HG03095 (cell line): Measurements from ENCODE around the gene ELOF1.
"Not testable (repeated sequence)": the region's sequence is repeated elsewhere in the genome, so short reads cannot be mapped to it uniquely, and the experiment has no call there.

Source experiments
- ATAC-seq: cut with Tn5 transposase; IDR thresholded peaks from one replicate; pipeline ENCODE4 v1.9.1; 2021; ENCODE audit warnings: moderate library complexity; ENCODE audit not compliant: unreplicated experiment

ELOF1 gene

DNA sequence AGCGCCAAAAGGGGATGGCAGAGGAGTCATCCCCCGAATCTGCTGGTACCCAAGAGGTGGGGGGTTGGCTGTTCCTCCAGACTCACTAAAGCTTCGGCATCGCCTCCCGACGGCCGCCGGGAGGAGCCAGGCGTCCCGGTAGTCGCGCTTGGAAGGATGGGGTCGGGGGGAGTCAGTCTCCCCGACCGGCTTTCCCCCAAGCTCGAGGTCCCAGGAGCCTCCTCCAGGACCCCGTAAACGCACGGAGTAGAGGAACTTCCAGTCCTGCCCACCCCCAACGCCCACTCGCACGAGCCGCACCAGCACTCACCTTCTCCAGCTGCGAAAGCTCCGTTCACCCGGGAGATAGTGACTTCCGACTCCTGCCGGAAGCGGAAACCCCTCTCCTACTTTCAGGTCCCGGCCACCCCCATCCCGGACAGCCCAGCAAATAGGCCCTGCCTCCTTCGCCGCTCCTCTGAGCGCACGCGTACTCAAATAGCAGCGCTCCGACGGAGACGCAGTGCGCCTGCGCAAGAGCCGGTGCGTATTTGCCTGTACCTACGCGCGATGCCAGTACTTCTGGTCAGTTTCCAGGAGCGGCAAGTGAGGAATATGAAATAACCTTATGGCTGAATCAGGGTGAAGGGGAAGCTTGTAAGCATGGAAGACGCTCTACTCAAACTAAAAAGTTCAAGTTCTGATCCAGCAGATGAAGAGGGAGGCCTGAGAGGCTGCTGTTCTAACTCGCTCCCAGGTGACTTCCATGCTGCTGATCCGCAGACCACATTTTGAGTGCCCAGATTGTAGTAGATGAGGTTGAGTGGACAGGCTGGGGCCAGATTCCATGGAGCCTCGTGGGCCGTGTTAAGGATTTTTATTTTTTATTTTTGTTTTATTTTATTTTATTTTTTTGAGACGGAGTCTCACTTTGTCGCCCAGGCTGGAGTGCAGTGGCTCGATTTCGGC lies at the start of gene ELOF1:
Gene ELOF1, minus strand, starts transcription at position 350 of the 948 bp plus-strand sequence. CDS start 4,883 bp downstream, outside the sequence.
- peak; percentile 50 for ATAC-seq

DNA sequence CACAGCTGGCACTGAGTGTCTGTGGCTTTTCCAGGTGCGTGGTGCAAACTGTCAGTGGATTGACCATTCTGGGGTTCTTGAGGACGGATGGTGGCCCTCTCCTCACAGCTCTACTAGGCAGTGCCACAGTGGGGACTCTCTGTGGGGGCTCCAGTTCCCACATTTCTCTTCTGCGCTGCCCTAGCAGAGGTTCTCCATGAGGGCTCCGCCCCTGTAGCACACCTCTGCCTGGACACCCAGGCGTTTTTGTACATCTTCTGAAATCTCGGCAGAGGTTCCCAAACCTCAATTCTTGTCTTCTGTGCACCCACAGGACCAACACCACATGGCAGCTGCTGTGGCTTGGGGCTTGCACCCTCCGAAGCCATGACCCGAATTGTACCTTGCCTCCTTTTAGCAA lies 47.5 kb upstream of the ELOF1 start:
- ATAC-seq: no peak

GRCh38 chr19:11599704-11600103 lies 40.7 kb upstream of the ELOF1 start:
- ATAC-seq: not testable (repeated sequence)

DNA sequence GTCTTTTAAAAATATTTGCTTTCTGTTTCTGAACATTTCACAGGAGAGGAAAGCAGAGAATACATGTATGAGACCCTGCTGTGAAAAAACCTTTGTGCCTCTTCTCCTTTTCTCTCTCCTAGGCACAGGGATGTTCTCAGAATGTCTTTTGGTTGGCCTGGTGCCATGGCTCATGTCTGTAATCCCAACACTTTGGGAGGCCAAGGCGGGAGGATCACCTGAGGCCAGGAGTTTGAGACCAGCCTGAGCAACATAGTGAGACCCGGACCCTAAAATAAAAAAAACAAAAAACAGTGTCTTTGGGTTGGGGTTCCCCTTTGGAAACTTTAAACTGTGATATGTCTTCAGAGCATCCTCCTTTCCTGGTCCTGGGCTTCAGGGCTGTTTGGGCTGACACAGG lies 39.7 kb upstream of the ELOF1 start:
- ATAC-seq: no peak

GRCh38 chr19:11598103-11598483 lies 39.1 kb upstream of the ELOF1 start:
- no peak for ATAC-seq

GRCh38 chr19:11597202-11598102 lies 38.4 kb upstream of the ELOF1 start, which contains the start of gene ZNF627:
ZNF627 (plus strand) TSS chr19:11597483; CDS start chr19:11597628, 145 bp downstream.
- peak; percentile 94 for ATAC-seq

DNA sequence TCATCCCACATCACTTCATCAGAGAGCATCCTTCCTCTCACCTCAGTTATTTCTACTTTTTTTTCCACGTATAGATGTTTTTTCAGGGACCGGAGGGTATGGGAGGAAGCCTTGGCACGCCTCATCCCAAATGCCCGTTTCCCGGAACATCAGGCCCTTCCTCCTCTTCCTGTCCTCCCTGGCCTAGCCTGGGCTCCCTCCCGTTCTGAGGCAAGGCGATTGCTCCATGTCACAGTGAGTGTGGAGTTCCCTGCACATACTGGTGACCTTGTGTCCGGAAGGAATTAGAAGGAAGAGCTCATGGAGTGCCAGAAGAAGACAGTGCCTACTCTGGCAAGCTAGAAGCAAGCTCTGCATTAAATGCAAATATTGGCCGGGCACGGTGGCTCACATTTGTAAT lies 37.1 kb upstream of the ELOF1 start:
- ATAC-seq: no peak

- ATAC-seq: no peak
Observed at GRCh38 chr19:11594084-11594483, 35.1 kb upstream of the ELOF1 start.

DNA sequence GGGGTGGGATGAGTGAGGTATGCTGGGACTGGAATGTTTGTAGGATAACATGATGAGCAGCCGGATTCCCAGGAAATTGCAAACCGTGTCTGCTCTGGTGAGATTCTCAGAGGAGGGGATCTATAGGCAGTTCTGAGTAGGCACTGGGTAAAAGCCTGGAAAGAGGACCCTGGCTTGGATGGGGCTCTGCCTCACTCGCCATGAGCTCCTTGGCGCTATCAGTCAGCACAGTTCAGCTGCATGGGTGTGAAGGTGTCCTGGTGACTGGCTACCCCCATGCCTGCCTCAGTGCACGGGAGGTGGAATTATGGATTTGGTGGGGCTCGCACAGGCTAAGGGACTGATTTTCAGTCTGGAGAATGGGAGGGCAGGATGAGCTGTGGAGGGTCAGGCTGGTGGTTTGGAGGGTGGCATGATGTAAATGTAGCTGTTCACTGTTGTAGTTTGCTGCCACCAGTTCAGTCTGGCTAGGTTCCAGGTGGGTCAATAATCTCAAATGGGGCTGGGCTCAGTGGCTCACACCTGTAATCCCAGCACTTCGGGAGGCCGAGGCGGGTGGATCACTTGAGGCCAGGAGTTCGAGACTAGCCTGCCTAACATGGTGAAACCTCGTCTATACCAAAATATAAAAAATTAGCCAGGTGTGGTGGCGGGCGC lies 29.1 kb upstream of the ELOF1 start:
- ATAC-seq: no peak

GRCh38 chr19:11587302-11587974 lies 28.4 kb upstream of the ELOF1 start:
- ATAC-seq: no peak

DNA sequence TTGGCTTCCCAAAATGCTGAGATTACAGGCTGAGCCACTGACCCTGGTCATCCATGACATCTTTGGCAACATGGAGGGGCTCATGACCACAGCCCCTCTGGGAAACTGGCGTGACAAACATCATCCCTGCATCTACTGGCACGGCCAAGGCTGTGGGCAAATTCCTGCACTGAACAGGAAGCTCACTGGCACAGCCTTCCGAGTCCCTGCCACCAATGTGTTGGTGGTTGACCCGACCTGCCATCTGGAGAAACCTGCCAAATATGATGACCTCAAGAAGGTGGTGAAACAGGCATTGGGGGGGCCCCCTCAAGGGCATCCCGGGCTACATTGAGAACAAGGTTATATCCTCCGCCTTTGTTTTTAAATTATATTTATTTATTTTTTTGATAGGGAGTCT lies 27.3 kb upstream of the ELOF1 start:
- no peak for ATAC-seq

DNA sequence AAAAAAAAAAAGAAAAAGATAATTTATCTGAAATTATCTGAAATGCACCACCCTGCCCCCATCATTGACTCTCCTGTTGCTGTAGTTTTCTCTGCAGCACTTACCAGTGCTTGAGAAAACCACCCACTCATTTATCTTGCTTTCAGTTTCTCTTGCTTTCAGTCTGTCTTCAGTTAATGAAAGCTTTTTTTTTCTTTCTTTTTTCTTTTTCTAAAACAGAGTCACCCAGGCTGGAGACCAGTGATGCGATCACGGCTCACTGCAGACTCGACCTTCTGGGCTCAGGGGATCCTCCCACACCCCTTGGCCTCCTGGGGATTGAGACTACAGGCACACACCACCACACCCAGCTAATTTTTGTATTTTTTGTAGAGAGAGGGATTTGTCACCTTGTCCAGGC lies 22.7 kb upstream of the ELOF1 start:
- ATAC-seq: peak; percentile 55

DNA sequence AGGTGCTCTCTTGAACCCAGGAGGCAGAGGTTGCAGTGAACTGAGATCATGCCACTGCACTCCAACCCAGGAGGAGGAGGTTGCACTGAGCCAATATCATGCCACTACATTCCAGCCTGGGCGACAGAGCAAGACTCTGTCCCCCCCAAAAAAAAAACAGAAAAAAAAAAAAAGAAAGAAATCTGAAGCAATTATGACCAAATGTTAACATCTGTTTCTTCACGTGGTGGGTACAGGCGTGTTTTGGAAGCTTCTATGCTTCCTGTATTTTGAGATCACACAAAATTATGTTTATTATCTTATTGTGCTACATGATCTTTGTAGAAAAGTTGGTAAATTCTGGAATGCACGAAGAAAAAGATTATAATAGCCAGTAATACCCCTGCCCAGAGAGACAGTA lies 21.1 kb upstream of the ELOF1 start:
- ATAC-seq: no peak

DNA sequence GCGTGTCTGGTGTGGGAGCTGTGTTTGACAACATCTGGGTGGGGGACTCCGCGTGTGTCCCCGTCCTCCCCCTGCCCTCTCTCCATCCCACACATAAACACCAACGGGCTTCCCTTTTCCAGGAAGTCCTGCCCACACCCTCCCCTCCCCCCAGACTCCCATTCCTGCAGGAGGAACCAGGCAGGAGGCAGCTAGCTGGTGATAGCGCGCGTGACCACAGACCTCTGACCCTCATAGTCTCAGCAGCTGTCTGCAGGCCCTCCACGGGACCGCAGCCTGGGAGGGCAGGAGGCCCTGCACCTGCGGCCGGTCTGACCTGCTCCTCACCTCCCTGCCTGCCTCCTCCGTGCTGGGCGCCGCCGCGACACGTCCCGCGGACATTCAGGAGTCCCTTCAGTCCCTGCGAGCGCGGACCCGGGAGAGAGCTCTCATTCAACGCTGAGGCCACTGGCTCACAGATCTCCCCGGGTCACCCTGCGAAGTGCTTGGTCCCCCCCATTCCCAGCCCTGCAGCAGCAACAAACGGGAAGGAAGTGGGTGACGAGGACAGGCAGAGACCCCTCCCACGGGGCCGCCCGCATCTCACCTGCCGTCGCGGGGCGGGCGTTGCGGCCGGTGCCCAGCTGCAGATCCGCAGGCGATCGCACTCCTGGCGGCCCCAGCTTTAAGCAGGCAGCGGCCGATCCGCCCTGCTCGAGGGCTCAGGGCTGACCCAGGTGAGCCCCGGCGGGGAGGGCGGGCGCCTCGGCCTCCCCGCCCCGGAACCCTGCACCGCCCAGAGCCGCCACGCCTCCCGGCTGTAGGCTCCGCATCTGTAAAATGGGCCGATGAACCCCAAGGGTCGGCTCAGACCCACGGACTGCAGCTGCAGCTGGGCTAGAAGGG lies 19.5 kb upstream of the ELOF1 start:
- no peak for ATAC-seq

DNA sequence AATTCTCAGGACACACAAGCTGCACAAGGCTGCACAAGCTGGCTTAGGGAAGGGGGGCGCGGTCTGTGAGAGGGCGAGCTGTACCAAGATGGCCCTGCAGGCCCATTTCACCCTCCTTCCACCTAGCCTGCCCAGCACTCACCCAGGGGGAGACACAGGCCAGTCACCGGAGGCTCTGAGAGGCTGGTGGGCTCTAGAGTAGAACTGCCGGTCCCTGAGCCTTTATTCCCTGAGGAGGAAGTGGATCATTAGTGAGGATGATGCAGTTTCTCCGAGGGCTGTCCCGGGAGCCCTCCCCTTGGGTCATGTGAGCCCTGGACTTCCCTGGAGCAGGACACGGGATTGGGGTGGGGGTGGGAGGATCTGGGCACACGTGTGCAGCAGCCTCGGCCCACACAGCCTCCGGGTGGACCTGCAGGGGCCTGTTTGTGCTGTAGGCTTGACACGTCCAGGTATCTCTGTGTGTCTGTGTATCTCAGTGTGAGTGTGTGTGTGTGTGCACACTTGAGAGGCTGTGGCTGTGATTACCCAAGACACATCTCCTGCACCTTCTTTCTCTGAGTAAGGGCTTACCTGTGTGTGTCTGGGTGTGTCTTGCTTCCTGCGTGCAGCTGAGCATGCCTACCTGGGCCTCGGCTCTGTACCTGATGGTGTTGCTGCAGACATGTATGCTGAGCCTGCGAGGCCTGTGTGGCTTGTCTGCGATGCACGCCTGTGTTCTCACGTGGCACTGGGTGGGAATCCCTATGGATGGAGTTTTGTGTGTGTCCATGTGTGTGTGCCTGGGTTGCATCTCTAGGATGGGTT lies 18.6 kb upstream of the ELOF1 start, which contains the start of gene ACP5:
Gene ACP5, minus strand, starts transcription at position 195 of the 807 bp plus-strand sequence. CDS start 328 bp downstream, outside the sequence.
- no peak for ATAC-seq

- ATAC-seq: no peak
Observed at GRCh38 chr19:11576227-11576626, 17.2 kb upstream of the ELOF1 start.

DNA sequence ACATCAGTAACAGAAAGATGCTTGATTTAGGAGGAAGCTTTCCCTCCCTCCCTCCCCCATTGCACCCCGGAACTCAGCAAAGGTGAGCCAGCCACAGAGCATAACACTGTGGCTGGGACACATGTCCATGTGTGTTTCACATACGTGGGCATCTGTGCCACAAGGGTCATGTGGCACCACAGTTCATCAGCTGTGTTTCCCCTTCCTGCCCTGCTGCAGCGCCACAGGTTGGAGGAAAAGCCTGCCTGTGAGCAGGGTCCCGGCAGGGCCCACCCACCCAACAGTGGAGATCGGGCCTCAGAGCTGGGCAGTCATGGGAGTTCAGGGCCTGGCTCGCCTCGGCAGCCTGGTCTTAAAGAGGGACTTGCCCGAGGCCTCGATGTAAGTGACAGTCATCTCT lies 15.7 kb upstream of the ELOF1 start:
- ATAC-seq: no peak

- ATAC-seq: not testable (repeated sequence)
Observed at GRCh38 chr19:11573763-11574162, 14.7 kb upstream of the ELOF1 start.
